ENCODE data around the gene MYF6. TPM values are rescaled to one million over a fixed set of nuclear protein-coding genes. Genes with fewer than 3 reads are reported as not detected.

The MYF6 gene
- total RNA-seq: 0.92 TPM

DNA sequence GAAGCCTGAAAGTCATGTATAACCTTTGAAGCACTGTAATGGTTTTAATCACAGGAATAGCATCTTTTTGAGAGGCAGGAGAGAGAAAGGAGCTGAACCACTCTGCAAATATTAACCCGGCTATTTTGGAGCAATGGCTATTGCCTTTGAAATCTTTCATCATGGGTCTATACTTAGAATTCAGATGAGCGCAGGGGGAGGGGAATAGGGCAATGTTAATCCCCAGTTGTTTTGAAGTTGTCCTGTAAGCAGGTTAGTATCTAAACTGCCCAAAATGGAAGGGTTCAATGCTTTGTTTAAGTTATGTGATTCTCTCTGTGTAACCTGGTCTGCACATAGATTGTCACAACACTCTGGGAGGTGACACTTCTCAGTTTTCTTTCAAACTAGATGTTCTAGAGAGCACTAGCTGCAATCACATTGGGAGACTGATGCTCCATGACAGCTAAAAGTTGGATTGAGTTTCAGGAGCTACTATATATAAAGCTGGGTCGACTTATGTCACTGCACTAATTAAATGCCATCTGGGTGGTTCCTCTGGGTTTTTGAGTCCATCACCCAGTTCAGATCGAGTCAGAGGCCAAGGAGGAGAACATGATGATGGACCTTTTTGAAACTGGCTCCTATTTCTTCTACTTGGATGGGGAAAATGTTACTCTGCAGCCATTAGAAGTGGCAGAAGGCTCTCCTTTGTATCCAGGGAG is at the start of gene MYF6:
MYF6 (plus strand) TSS at position 509 of the 704 bp plus-strand sequence; CDS start at position 595, 86 bp downstream.

DNA sequence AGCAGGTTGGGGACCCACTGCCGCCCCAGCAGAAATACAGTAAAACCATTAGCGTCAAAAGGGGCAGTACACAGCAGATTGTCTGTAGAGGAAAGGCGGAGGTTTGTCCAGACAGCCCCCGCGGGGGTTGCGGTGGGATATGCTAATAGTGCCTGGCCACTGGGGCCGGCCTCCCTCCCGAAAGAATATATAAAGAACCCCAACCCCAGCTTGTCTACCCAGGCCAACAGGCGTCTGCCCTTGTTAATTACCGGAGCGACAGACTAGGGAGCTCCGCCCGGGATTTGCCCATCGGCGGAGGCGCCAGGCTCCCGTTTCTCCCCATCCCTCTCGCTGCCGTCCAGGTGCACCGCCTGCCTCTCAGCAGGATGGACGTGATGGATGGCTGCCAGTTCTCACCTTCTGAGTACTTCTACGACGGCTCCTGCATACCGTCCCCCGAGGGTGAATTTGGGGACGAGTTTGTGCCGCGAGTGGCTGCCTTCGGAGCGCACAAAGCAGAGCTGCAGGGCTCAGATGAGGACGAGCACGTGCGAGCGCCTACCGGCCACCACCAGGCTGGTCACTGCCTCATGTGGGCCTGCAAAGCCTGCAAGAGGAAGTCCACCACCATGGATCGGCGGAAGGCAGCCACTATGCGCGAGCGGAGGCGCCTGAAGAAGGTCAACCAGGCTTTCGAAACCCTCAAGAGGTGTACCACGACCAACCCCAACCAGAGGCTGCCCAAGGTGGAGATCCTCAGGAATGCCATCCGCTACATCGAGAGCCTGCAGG is 9.4 kb downstream of the MYF6 start, which contains the start of gene MYF5:
MYF5 (plus strand) TSS at position 217 of the 774 bp plus-strand sequence; CDS start at position 369, 152 bp downstream.

Other genes starting within 250 kb of the MYF6 start
- gene MYF5, start 9.3 kb downstream of the MYF6 start, total RNA-seq: not detected
- 60.0 TPM for gene LIN7A, start 230.3 kb downstream of the MYF6 start, total RNA-seq